Kidney (tissue), 14 donors: ENCODE data around the gene INPP5D. TPM values are rescaled to one million over a fixed set of nuclear protein-coding genes. Genes with fewer than 3 reads are reported as not detected.

Source experiments
- DNase-seq, 5 donors: peaks; one replicate each; pipeline ENCODE4 v3.0.0-alpha.2; 2013 to 2020
- FAIRE-seq: peaks from 2 replicates; lab custom pipeline; 2012; peaks lifted over from hg19 to GRCh38; lab: Jason Lieb, UNC
- H3K27ac ChIP-seq, 2 donors: one replicate each; pipeline ENCODE4 v1.7.0; 2013; ENCODE audit warnings: low read depth in 2 of 2, low read length in 2 of 2, inconsistent platforms in 1 of 2
- H3K27me3 ChIP-seq: one replicate; pipeline ENCODE4 v1.7.1; 2013; ENCODE audit warnings: low read length, inconsistent platforms; ENCODE audit not compliant: control insufficient read depth, insufficient read depth
- H3K36me3 ChIP-seq, 3 donors: one replicate each; pipeline versions ENCODE4 v1.7.0 to v1.7.1; 2013; ENCODE audit warnings: low read length in 3 of 3, control low read depth in 1 of 3, inconsistent platforms in 1 of 3; ENCODE audit not compliant: insufficient read depth in 3 of 3, control insufficient read depth in 2 of 3
- H3K4me1 ChIP-seq, 3 donors: one replicate each; pipeline versions ENCODE4 v1.7.0 to v1.7.1; 2013; ENCODE audit warnings: low read length in 3 of 3, inconsistent platforms in 1 of 3, low read depth in 1 of 3; ENCODE audit not compliant: control insufficient read depth in 2 of 3, insufficient read depth in 2 of 3
- H3K4me3 ChIP-seq, 3 donors: one replicate each; pipeline versions ENCODE4 v1.7.0 to v1.8.1; 2013; ENCODE audit warnings: low read length in 3 of 3, control low read depth in 1 of 3, inconsistent platforms in 1 of 3
- H3K9ac ChIP-seq, 3 donors: one replicate each; pipeline versions ENCODE4 v1.7.0 to v1.7.1; 2013; ENCODE audit warnings: low read length in 3 of 3, control low read depth in 1 of 3, inconsistent platforms in 1 of 3
- H3K9me3 ChIP-seq, 3 donors: one replicate each; pipeline versions ENCODE4 v1.7.0 to v1.7.1; 2013; ENCODE audit warnings: low read length in 3 of 3, control low read depth in 1 of 3, inconsistent platforms in 1 of 3; ENCODE audit not compliant: control insufficient read depth in 2 of 3, insufficient read depth in 1 of 3
- CTCF ChIP-seq: IDR thresholded peaks from 3 replicates; pipeline ENCODE4 v1.5.1; 2012; ENCODE audit warnings: mild to moderate bottlenecking, moderate library complexity, borderline replicate concordance; ENCODE audit not compliant: insufficient read depth; ENCODE audit errors: extremely low read depth
- intact Hi-C: fragments of 100-400 bp; cut with DNase I; formaldehyde crosslinking; loops from one replicate; pipeline ENCODE4 v1.11.1; 2022
- polyA plus RNA-seq: library from polyadenylated mRNA; stranded (reverse); fragments of 350-450 nt; fragmentation: Illumina TruSeq; extraction: RNeasy Lipid Tissue Mini Kit (QIAGEN cat#74804); gene quantifications from one replicate; pipeline ENCODE4 v1.2.3, GENCODE V29; 2014; ENCODE audit warnings: low read depth, low replicate concordance; ENCODE audit not compliant: insufficient read depth
- total RNA-seq: library from RNA; stranded (reverse); fragmentation: NEBNext Ultra II Directional; extraction: Animal tissue kit (Norgen Biotek cat#: 25700); gene quantifications from one replicate; pipeline ENCODE4 v1.2.1, GENCODE V29; 2021
- donor health status: control.
- donor health status: control.
- donor health status: control.
- donor health status: control.
- donor health status: control.
- donor health status: DM: yes; HTN: yes; CAD: no.
- donor health status: Normal renal cell carcinoma (clear cell type).

INPP5D gene
- total and polyA plus RNA-seq, 2 donors from 2014 or later, result 2.6 to 29.6 TPM

- Histone ChIP-seq H3K36me3 (no peaks in the 10 kb centered on the region), H3K9me3 (no peaks in the 10 kb centered on the region), H3K4me1 (no peaks in the 10 kb centered on the region), H3K27me3 (no peaks in the 10 kb centered on the region), H3K4me3 (no peak overlapping the region), H3K9ac (no peak overlapping the region), H3K27ac (no peak overlapping the region)
- intact Hi-C loops, result no loop called here
- DNase-seq (peak in 1 of 5 donors; percentile 40), FAIRE-seq (no peak)
- TF ChIP-seq CTCF, result no peak
Observed at GRCh38 chr2:233090879-233091278, 30.7 kb downstream of the INPP5D start.

GRCh38 chr2:233091595-233092375 lies 31.6 kb downstream of the INPP5D start:
- Histone ChIP-seq H3K27me3 (no peaks in the 10 kb centered on the region), H3K36me3 (no peaks in the 10 kb centered on the region), H3K4me3 (no peak overlapping the region), H3K9me3 (no peaks in the 10 kb centered on the region), H3K27ac (no peak overlapping the region), H3K9ac (no peak overlapping the region), H3K4me1 (no peaks in the 10 kb centered on the region)
- no peak for TF ChIP-seq CTCF
- FAIRE-seq (no peak), DNase-seq (peak in 1 of 5 donors; percentile 32)
- intact Hi-C loops, result no loop called here

- Histone ChIP-seq H3K9me3 (no peaks in the 10 kb centered on the region), H3K4me1 (no peaks in the 10 kb centered on the region), H3K27me3 (no peaks in the 10 kb centered on the region), H3K9ac (no peak overlapping the region), H3K36me3 (no peaks in the 10 kb centered on the region), H3K4me3 (no peak overlapping the region), H3K27ac (no peak overlapping the region)
- FAIRE-seq, result no peak
- intact Hi-C loops, result no loop called here
- peak in 1 of 5 donors; percentile 16 for DNase-seq
- no peak for TF ChIP-seq CTCF
Observed at GRCh38 chr2:233092432-233093165, 32.5 kb downstream of the INPP5D start.
